Astrocyte of the spinal cord (primary cell): ENCODE data around the gene PRND.
"Not testable (repeated sequence)": the region's sequence is repeated elsewhere in the genome, so short reads cannot be mapped to it uniquely, and the experiment has no call there.

ENCODE experiments used
- DNase-seq: peaks from one replicate; pipeline ENCODE4 v3.0.0; 2011; ENCODE audit warnings: low read depth, low spot score
- H3K4me3 ChIP-seq: 2 replicates; pipeline ENCODE4 v1.5.1; 2011; ENCODE audit warnings: low read depth, mild to moderate bottlenecking, low read length, moderate library complexity
- in situ Hi-C: cut with HindIII; loops from 2 replicates; pipeline ENCODE4 v1.10.0; 2017; ENCODE audit warnings: low sequenced_read_pairs
- TF ChIP-seq, protein P1 (sequence below): IDR thresholded peaks from 2 replicates; pipeline ENCODE4 v1.5.1; 2012; ENCODE audit warnings: low read depth, mild to moderate bottlenecking, low read length, inconsistent platforms

Gene PRND

DNA sequence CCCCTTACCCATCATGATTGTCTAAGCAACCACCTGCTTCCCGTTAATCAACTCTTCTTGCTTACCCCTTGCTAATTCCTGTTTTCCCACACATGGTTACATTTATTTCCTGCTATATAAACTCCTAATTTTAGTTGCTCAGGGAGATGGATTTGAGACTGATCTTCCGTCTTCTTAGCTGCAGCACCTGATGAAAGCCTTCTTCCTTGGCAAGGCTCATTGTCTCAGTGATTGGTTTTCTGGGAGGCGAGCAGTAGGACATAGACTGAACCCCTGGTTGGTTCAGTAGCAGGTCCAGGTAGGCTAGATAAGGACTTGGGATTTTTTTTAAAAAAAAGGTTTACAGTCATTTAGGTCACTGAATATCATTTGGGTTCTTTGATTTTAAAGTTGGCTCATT, 50.4 kb downstream of the PRND start:
- no peak for DNase-seq
- in situ Hi-C loops, result no loop called here
- no peak overlapping the region for H3K4me3 ChIP-seq
- TF ChIP-seq, protein P1, sequence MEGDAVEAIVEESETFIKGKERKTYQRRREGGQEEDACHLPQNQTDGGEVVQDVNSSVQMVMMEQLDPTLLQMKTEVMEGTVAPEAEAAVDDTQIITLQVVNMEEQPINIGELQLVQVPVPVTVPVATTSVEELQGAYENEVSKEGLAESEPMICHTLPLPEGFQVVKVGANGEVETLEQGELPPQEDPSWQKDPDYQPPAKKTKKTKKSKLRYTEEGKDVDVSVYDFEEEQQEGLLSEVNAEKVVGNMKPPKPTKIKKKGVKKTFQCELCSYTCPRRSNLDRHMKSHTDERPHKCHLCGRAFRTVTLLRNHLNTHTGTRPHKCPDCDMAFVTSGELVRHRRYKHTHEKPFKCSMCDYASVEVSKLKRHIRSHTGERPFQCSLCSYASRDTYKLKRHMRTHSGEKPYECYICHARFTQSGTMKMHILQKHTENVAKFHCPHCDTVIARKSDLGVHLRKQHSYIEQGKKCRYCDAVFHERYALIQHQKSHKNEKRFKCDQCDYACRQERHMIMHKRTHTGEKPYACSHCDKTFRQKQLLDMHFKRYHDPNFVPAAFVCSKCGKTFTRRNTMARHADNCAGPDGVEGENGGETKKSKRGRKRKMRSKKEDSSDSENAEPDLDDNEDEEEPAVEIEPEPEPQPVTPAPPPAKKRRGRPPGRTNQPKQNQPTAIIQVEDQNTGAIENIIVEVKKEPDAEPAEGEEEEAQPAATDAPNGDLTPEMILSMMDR, result no peak

DNA sequence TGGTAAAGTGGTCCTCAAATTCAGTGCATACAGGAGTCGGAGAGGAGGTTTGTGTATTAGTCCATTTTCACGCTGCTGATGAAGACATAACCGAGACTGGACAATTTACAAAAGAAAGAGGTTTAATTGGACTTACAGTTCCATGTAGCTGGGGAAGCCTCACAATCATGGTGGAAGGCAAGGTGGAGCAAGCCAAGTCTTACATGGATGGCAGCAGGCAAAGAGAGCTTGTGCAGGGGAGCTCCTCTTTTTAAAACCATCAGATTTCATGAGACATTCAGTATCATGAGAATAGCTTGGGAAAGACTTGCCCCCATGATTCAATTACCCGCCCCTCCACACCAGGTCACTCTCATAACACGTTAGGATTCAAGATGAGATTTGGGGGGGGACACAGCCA, 51.3 kb downstream of the PRND start:
- in situ Hi-C loops, H3K4me3 ChIP-seq: not testable (repeated sequence)

DNA sequence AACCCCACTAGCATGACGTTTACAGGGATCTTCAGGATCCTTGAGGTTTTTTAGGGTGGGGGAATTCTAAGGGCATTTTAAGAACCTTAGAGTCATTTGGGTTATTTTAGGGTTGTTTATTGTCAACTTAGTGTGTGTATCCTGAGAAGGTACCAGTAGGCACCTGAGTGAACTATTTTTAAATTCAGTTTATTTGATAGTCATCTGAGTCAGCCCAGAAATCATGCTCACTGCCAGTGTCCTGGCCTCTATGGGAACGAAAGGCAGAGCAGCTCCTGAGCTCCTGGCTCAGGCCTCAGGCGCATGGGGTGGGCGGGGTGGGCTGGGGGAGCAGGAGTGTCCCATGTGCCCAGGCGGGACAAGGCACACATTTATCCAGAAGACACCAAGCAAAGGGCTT, 52.0 kb downstream of the PRND start:
- DNase-seq, result no peak
- in situ Hi-C loops, result no loop called here
- TF ChIP-seq, protein P1, result no peak
- H3K4me3 ChIP-seq, result no peak overlapping the region

More for the DNA sequence above, 51.3 kb downstream of the PRND start:
- not testable (repeated sequence) for DNase-seq

DNA sequence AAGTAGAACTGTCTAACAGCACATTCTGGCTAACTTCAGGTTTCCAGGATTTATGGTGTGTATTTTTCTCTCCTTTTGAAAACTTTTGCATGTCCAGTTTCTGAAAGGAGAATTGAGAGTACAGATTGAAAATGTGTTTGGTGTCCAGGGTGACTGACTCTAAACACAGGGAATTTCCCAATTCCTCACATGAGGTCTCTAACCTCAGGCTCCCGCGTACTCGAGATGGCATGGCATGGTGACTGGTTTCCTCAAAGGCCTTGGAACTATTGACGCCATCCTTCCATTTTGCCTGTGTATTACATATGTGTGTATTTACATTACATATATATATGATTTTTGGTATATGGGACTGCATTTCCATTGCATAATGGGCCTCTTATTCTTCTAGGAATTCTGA, 52.5 kb downstream of the PRND start:
- no peak overlapping the region for H3K4me3 ChIP-seq
- no peak for DNase-seq
- in situ Hi-C loops, result no loop called here
- TF ChIP-seq, protein P1, result no peak

DNA sequence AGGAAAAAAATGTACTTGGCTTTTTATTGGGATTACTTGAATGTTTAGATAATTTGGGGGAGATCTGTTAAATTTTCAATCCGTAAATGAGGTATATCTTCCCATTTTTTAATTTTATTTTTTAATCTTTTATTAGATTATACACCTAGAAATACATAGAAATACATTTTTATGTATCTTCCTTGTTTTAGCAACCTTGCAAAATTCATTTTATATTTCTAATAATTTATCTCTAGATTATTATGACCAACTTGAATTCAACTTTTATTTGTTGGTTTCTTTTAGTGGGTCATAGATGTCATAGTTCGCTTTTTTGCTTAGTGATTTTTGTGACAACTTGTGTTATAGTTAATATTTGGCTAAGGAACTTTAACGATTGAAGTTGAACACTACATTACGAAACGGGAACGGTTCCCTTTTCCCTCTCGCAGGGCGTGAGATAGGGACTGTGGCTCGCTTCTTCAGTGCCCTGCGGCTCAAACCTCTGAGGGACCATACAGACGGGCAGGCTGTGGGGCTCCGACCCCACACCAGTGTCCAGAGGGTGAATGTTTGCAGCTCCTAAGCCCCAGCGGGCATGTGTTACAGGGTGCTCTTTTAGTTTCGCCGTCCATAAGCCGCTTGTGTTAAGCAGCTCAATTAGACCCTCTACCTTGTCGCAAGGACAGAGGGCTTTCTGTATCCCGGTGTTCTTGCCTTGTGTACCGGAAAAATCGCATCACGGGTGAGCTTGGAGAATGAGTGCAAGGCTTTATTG, 53.8 kb downstream of the PRND start:
- in situ Hi-C loops, result no loop called here
- H3K4me3 ChIP-seq, result no peak overlapping the region
- DNase-seq, result no peak
- TF ChIP-seq, protein P1, result no peak

DNA sequence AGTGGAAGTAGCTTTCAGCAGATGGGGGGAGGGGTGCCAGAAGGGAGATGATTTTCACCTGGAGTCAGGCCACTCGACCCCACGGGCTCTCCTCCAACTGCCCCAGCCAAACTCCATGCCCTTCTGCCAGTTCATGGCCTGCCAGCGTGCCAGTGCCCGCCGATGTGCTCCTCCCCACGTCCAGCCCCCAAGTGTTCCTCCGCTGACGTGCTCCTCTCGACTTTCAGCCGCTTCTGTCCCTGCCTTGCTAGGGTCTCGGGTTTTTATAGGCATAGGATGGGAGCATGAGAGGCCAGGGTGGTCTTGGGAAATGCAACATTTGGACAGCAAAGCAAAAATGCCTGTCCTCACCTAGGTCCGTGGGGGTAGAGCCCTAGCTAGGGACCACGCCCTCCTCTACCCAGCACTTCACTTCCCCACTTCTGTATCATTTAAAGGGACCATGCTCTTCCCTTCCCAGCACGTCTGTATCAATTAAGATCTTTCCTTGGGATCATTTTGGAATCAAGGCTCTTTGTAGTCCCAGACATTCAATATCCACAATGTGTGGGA, 54.4 kb downstream of the PRND start:
- in situ Hi-C loops, result no loop called here
- TF ChIP-seq, protein P1, result no peak
- H3K4me3 ChIP-seq, result no peak overlapping the region
- DNase-seq, result no peak
